Mammary epithelial cell (primary cell): ENCODE data around the gene PPP1R3F.

Experiments
- CTCF ChIP-seq, 2 donors: IDR thresholded peaks in 1 of 2; conservative IDR thresholded peaks in 1 of 2; 2 replicates each; pipeline ENCODE4 v1.5.1; 2011 to 2012; ENCODE audit warnings: inconsistent platforms in 2 of 2, low read length in 2 of 2, mild to moderate bottlenecking in 2 of 2, control low read depth in 1 of 2, low read depth in 1 of 2; ENCODE audit not compliant: insufficient read depth in 1 of 2; ENCODE audit errors: extremely low read depth in 1 of 2
- EZH2 ChIP-seq: IDR thresholded peaks from 2 replicates; pipeline ENCODE4 v1.6.1; 2012; ENCODE audit warnings: low read length, inconsistent platforms, borderline replicate concordance

GRCh38 chrX:49269010-49269766, 405 bp upstream of the PPP1R3F start:
- TF ChIP-seq CTCF (conservative IDR thresholded peaks at IDR 0.05 in 1 of 2, IDR thresholded peaks at IDR 0.05 in 1 of 2; ENCODE audit: extremely low read depth in 1 of 2, insufficient read depth in 1 of 2, low read depth in 1 of 2, low read length in 2 of 2) = no peak
- no peak for TF ChIP-seq EZH2
